OCI-LY7 (cell line): ENCODE measurements around the gene DGKQ. TPM values are rescaled to one million over a fixed set of nuclear protein-coding genes. Genes with fewer than 3 reads are reported as not detected.

Source experiments
- BruUV-seq: library from RNA; stranded (reverse); fragments of 400-500 nt; replicated peaks from 2 replicates; lab custom pipeline; 2021; lab: Mats Ljungman, UMichigan
- CTCF ChIA-PET: fragments of 300-600 bp; sonication (Branson Sonifier 250); formaldehyde crosslinking; loops from one replicate; lab custom pipeline; 2022; ENCODE audit warnings: antibody characterized with exemption; ENCODE audit not compliant: unreplicated experiment; lab: Charles Lee
- POLR2A ChIA-PET: fragments of 300-600 bp; sonication (Branson Sonifier 250); formaldehyde crosslinking; loops from one replicate; lab custom pipeline; 2022; ENCODE audit warnings: antibody characterized with exemption; lab: Charles Lee
- DNase-seq: peaks from one replicate; pipeline ENCODE4 v3.0.0-alpha.2; 2015; ENCODE audit warnings: low spot score
- H2AFZ ChIP-seq: fragments of 200-600 bp; sonication (generic), shearing (Covaris generic); 2 replicates; pipeline ENCODE4 v1.6.1; 2014; ENCODE audit warnings: mild to moderate bottlenecking, antibody characterized with exemption, low read length, moderate library complexity
- H3K27ac ChIP-seq: fragments of 200-600 bp; sonication (generic); 2 replicates; pipeline ENCODE4 v1.5.1; 2014; ENCODE audit warnings: mixed run types, low read depth, mild to moderate bottlenecking, moderate library complexity, low read length, inconsistent platforms; ENCODE audit not compliant: poor library complexity, severe bottlenecking
- H3K36me3 ChIP-seq: fragments of 200-600 bp; sonication (generic); 2 replicates; pipeline ENCODE4 v1.6.1; 2014; ENCODE audit warnings: mild to moderate bottlenecking, antibody characterized with exemption, low read length, moderate library complexity, mixed read lengths; ENCODE audit not compliant: insufficient read depth
- H3K4me1 ChIP-seq: fragments of 200-600 bp; sonication (generic); 2 replicates; pipeline ENCODE4 v1.5.1; 2014; ENCODE audit warnings: mild to moderate bottlenecking, low read length; ENCODE audit not compliant: insufficient read depth, poor library complexity, severe bottlenecking
- H3K4me2 ChIP-seq: fragments of 200-600 bp; sonication (generic); 2 replicates; pipeline ENCODE4 v1.6.1; 2014; ENCODE audit warnings: mild to moderate bottlenecking, low read length
- H3K4me3 ChIP-seq: fragments of 200-600 bp; sonication (generic); 2 replicates; pipeline ENCODE4 v1.5.1; 2014; ENCODE audit warnings: mild to moderate bottlenecking, low read depth, low read length; ENCODE audit not compliant: poor library complexity, severe bottlenecking
- H3K79me2 ChIP-seq: fragments of 200-600 bp; sonication (generic); 2 replicates; pipeline ENCODE4 v1.6.1; 2016; ENCODE audit warnings: low read depth, mild to moderate bottlenecking, low read length, moderate library complexity, mixed read lengths; ENCODE audit not compliant: insufficient read depth
- H3K9me2 ChIP-seq: fragments of 200-600 bp; sonication (generic); 2 replicates; pipeline ENCODE4 v1.6.1; 2016; ENCODE audit warnings: mild to moderate bottlenecking, low read length, mixed read lengths; ENCODE audit not compliant: insufficient read depth
- H3K9me3 ChIP-seq: fragments of 200-600 bp; sonication (generic); 2 replicates; pipeline ENCODE4 v1.6.1; 2014; ENCODE audit warnings: mild to moderate bottlenecking, mixed run types, low read length, mixed read lengths
- H4K20me1 ChIP-seq: fragments of 200-600 bp; sonication (generic); 2 replicates; pipeline ENCODE4 v1.6.1; 2014; ENCODE audit warnings: mild to moderate bottlenecking, antibody characterized with exemption, low read length, moderate library complexity, mixed read lengths; ENCODE audit not compliant: insufficient read depth
- CTCF ChIP-seq: fragments of 200-600 bp; sonication (generic); conservative IDR thresholded peaks from 2 replicates; pipeline ENCODE4 v1.5.1; 2014; ENCODE audit warnings: mild to moderate bottlenecking, antibody characterized with exemption, low read length, moderate library complexity, mixed read lengths
- EZH2phosphoT487 ChIP-seq: fragments of 200-600 bp; sonication (generic); IDR thresholded peaks from 2 replicates; pipeline ENCODE4 v1.6.1; 2018; ENCODE audit warnings: low read depth, borderline replicate concordance, mild to moderate bottlenecking, mixed run types, antibody characterized with exemption, low read length, moderate library complexity, mixed read lengths
- intact Hi-C: fragments of 100-400 bp; cut with micrococcal nuclease; formaldehyde crosslinking; loops from one replicate; pipeline ENCODE4 v1.10.0; 2022; ENCODE audit not compliant: unreplicated experiment
- total RNA-seq, 2 experiments: library from RNA; depleted of rRNA in 1 of 2; stranded (reverse); fragments of >200 nt in 1 of 2; shearing (Covaris generic) in 1 of 2; gene quantifications; 2 replicates each; pipeline ENCODE4 v1.2.3, GENCODE V29; 2014 to 2022

Gene DGKQ
- total RNA-seq, 2 experiments from 2014 or later = 11.3 to 15.2 TPM

GRCh38 chr4:951186-951585 lies 22.2 kb downstream of the DGKQ start:
- Histone ChIP-seq H2AFZ (no peak overlapping the region), H3K4me1 (no peaks in the 10 kb centered on the region), H3K9me3 (no peaks in the 10 kb centered on the region), H3K9me2 (no peaks in the 10 kb centered on the region), H3K27ac (no peak overlapping the region), H3K4me3 (no peak overlapping the region), H3K79me2 (no peaks in the 10 kb centered on the region), H4K20me1 (no peaks in the 10 kb centered on the region), H3K36me3 (no peaks in the 10 kb centered on the region), H3K4me2 (no peak overlapping the region)
- CTCF ChIA-PET = no interaction called here
- POLR2A ChIA-PET = no interaction called here
- no TSS peak for BruUV-seq
- intact Hi-C loops = no loop called here
- DNase-seq = no peak
- TF ChIP-seq EZH2phosphoT487 = no peak
- TF ChIP-seq CTCF = no peak

GRCh38 chr4:950136-951020 lies 23.0 kb downstream of the DGKQ start:
- Histone ChIP-seq H2AFZ (no peak overlapping the region), H3K36me3 (no peaks in the 10 kb centered on the region), H3K4me3 (no peak overlapping the region), H3K4me1 (no peaks in the 10 kb centered on the region), H3K79me2 (no peaks in the 10 kb centered on the region), H3K4me2 (no peak overlapping the region), H3K9me2 (no peaks in the 10 kb centered on the region), H4K20me1 (no peaks in the 10 kb centered on the region), H3K27ac (no peak overlapping the region), H3K9me3 (no peaks in the 10 kb centered on the region)
- ChIA-PET POLR2A (no interaction called here), CTCF (no interaction called here)
- BruUV-seq = no TSS peak
- intact Hi-C loops = no loop called here
- DNase-seq = no peak
- TF ChIP-seq EZH2phosphoT487 (no peak), CTCF (no peak)

GRCh38 chr4:949656-950055 lies 23.7 kb downstream of the DGKQ start:
- Histone ChIP-seq H4K20me1 (no peaks in the 10 kb centered on the region), H2AFZ (no peak overlapping the region), H3K9me3 (no peaks in the 10 kb centered on the region), H3K4me1 (no peaks in the 10 kb centered on the region), H3K27ac (no peak overlapping the region), H3K4me3 (no peak overlapping the region), H3K4me2 (no peak overlapping the region), H3K36me3 (no peaks in the 10 kb centered on the region), H3K9me2 (no peaks in the 10 kb centered on the region), H3K79me2 (no peaks in the 10 kb centered on the region)
- POLR2A ChIA-PET = no interaction called here
- DNase-seq = no peak
- CTCF ChIA-PET = no interaction called here
- BruUV-seq = no TSS peak
- intact Hi-C loops = no loop called here
- TF ChIP-seq EZH2phosphoT487 = no peak
- no peak for TF ChIP-seq CTCF
